ENCODE measurements around the gene CACNA1C.
A peak's percentile ranks its signal among the peaks of the same experiment; 100 is the strongest.

The CACNA1C gene

DNA sequence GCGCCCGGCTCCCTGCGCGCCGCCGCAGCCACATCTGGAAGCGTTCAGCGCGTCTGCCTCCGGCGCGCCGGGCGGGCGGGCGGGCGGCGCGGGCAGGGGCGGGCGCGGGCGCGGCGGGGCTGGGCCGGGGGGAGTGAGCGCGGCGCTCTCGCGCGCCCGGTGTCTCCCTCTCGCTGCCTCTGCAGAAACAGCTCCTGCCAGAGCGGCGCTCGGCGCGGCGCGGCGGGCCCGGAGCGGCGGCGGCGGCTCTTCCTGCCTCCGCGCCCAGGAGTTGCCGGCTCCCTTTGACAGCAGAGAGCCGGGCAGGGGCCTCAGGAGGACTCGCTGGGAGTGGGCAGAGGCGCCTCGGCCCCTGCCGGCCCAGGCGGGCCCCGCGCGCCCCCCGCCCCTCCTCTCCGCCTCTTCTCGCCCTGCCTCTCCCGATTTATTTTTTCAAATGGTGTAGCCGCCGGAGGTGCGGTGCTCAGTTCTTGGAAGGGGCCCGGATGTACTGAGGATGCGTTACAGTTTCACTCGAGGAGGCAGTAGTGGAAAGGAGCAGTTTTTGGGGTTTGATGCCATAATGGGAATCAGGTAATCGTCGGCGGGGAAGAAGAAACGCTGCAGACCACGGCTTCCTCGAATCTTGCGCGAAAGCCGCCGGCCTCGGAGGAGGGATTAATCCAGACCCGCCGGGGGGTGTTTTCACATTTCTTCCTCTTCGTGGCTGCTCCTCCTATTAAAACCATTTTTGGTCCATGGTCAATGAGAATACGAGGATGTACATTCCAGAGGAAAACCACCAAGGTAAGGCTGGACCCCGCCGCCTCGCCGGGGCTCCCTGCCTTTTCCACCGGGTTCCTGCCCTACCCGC, at the start of gene CACNA1C:
Gene CACNA1C, plus strand, starts transcription at position 162 of the 853 bp plus-strand sequence. Its CDS starts 576 bp downstream, at position 738.
- TF ChIP-seq, protein P1, sequence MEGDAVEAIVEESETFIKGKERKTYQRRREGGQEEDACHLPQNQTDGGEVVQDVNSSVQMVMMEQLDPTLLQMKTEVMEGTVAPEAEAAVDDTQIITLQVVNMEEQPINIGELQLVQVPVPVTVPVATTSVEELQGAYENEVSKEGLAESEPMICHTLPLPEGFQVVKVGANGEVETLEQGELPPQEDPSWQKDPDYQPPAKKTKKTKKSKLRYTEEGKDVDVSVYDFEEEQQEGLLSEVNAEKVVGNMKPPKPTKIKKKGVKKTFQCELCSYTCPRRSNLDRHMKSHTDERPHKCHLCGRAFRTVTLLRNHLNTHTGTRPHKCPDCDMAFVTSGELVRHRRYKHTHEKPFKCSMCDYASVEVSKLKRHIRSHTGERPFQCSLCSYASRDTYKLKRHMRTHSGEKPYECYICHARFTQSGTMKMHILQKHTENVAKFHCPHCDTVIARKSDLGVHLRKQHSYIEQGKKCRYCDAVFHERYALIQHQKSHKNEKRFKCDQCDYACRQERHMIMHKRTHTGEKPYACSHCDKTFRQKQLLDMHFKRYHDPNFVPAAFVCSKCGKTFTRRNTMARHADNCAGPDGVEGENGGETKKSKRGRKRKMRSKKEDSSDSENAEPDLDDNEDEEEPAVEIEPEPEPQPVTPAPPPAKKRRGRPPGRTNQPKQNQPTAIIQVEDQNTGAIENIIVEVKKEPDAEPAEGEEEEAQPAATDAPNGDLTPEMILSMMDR (IDR thresholded peaks at IDR 0.05; ENCODE audit: insufficient read depth, low read depth, low read length, missing control alignments), result no peak
- peak; percentile 42 for DNase-seq (ENCODE audit: low read depth)
- peak within 1 kb of the TSS; percentile 31 for H3K4me3 ChIP-seq (ENCODE audit: low read length)

DNA sequence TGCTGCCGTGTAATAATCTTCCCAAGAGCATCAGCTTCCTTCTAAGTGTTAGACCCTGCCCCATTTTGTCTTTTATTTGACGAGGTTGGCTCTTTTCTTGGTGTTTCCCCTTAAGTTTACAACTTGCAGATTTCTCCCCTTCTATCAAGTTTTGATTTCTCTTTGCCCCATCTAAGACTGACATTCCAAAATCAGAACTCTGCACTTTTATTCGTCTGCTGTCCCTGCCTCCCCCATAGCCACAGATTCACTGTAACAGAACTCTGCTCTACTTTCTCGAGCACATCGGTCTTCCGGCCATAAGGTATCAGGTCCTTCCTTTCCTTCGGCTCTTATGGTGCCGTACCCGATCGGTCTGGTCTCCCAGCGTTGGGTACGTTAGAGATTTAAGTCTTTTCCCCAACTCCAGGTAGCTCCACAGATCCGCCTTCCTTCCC, 49.1 kb upstream of the CACNA1C start:
- peak; percentile 46 for DNase-seq (ENCODE audit: low read depth)
- TF ChIP-seq, protein P1 (IDR thresholded peaks at IDR 0.05; ENCODE audit: insufficient read depth, low read depth, low read length, missing control alignments), result no peak
- H3K4me3 ChIP-seq (ENCODE audit: low read length), result peak overlapping the region; percentile 89

DNA sequence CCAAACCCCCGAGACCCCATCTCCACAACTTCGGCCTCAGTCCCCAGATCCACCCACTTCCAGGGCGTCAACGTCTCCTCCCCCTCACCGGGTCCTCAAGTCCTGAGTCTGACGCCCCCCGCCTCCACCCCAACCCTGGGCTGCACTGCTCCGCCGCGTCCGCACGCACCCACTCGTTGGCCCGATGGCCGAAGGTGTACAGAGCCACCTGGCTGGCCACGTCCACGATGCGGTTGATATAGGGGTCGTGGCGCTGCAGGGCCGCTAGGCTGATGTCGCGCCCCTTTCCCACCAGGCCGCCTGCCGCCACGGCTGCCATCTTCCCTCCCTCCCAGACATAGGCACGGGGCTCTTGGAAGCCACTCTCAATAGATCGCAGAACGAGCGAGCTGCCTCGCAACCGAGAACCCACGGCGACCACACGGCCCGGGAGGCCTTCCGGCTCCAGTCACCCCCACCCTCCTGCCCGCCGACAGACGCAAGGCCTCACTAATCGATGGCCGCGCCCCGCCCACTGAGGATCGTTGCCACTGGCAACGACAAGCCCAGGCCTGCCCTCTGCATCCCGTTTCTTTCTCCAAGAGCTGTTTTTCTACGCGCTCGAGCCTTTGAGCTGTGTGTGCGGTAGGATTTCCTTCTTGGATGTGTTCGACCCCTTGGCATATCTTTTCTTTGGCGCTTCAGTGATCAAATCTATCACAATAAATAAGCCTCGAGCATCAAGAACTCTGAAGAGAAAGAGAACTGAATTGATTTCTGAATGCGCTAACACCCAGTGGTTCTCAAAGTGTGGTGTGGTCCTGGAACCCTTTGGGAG, 48.5 kb upstream of the CACNA1C start, which contains the start of gene DCP1B:
Gene DCP1B, minus strand, starts transcription at position 345 of the 817 bp plus-strand sequence. Its CDS starts 26 bp downstream, at position 319.
- DNase-seq (ENCODE audit: low read depth), result peak; percentile 97
- H3K4me3 ChIP-seq (ENCODE audit: low read length), result peak within 1 kb of the TSS; percentile 89

DNA sequence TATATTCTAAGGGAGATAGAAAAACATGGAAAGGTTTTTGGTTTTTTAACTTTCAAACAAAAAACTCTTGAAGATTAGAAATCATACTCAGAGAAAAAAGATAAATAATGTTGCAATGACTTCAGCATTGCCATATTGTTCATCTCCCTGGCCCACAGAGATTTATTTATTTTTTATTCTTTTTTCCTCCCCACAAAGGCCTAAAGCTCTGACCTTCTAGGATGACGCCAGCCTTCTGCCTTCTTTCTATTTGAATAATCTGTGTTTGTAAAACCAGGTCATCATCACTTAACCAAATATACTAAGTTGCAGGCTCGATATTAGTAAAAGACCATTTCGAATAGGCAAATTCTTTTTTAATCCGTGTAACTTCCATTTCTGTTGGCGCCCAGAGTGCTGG, 44.1 kb upstream of the CACNA1C start:
- TF ChIP-seq, protein P1 (IDR thresholded peaks at IDR 0.05; ENCODE audit: insufficient read depth, low read depth, low read length, missing control alignments), result no peak
- DNase-seq (ENCODE audit: low read depth), result no peak
- H3K4me3 ChIP-seq (ENCODE audit: low read length), result no peak overlapping the region

More for the DNA sequence above, 48.5 kb upstream of the CACNA1C start, which contains the start of gene DCP1B:
- TF ChIP-seq, protein P1 (IDR thresholded peaks at IDR 0.05; ENCODE audit: insufficient read depth, low read depth, low read length, missing control alignments), result no peak

DNA sequence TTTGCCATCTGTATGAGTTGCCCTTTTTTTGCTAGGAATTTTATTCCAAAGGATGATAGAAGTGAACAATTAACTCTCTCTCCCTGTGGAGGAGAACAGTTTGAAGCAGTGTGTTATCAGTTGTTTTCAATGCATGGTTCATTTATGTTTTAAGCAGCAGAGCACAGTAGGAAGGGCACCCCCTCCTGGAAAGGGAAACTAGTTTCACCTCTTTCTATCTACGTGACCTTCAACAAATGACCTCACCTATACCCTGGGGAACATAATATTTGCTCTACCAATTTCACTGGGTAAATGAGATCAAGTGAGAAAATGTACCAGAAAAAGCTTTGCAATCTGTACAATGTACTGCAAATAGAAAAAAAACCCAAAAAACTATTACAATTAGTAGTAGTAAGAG, 43.2 kb upstream of the CACNA1C start:
- TF ChIP-seq, protein P1 (IDR thresholded peaks at IDR 0.05; ENCODE audit: insufficient read depth, low read depth, low read length, missing control alignments), result peak; percentile 2
- DNase-seq (ENCODE audit: low read depth), result no peak
- H3K4me3 ChIP-seq (ENCODE audit: low read length), result no peak overlapping the region

DNA sequence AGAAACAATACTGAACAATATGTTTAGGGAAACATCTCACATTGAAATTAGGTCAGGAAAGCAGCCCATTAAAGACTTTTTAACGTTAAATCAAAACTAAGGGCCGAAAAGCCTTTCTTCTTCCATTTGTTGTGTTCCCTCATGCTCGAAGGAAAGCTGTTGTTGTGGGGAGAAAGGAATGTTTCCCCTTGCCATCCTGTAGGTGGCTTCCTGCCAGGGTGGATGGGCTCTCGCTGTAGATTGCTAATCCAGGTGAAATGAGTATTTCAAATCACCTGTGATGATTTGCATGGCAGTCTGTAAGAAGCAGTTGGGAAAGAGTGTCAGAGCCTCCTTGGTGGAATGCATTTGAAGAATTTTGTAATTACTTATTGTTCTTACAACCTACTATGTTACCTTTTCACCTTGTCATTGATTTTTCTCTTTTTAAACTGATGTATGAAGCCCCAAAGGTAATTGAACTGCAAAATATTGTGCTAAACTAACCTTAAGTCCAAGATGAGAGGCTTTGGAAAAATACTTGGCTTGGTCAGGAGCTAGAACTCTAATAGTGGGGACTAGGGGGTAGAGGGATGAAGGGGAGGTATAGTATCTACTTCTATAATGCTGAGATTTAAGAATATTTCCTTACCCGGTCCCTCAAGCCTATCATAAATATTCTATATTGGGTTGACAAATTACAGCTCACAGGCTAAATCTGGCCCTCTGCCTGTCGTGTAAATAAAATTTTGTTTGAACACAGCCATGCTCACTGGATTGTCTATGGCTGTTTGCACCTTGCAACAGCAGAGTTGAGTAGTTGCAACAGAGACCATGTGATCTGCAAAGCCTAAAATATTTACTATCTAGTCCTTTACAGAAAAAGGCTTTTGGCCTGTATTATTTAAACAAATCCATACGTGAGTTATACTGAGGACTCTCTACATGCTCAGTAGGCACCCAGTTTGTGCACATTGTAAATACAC, 40.9 kb upstream of the CACNA1C start:
- no peak overlapping the region for H3K4me3 ChIP-seq (ENCODE audit: low read length)
- TF ChIP-seq, protein P1 (IDR thresholded peaks at IDR 0.05; ENCODE audit: insufficient read depth, low read depth, low read length, missing control alignments), result no peak
- DNase-seq (ENCODE audit: low read depth), result no peak

Measured in epithelial cell of esophagus (primary cell).